Activated CD8-positive, alpha-beta memory T cell treated with anti-CD3 and anti-CD28 coated beads, Interleukin-2, amount 10 ng/mL, durations not matched to agents 7 days and 5 days (primary cell): ENCODE results near the gene ADAM11. TPM values are rescaled to one million over a fixed set of nuclear protein-coding genes. Genes with fewer than 3 reads are reported as not detected.
A peak's percentile ranks its signal among the peaks of the same experiment; 100 is the strongest.

ENCODE experiments used
- ATAC-seq: fragments of 150-1000 bp; cut with Tn5 transposase; one replicate; pipeline ENCODE4 v1.10.0; 2021; ENCODE audit warnings: moderate library complexity
- CTCF ChIA-PET: fragments of 350-600 bp; sonication (Branson Sonifier 250); formaldehyde crosslinking; loops from one replicate; lab custom pipeline; 2021; ENCODE audit warnings: antibody characterized with exemption; lab: Charles Lee
- DNase-seq: peaks from one replicate; pipeline ENCODE4 v3.0.0-alpha.2; 2020
- H3K27ac Mint-ChIP-seq: one replicate; pipeline ENCODE4 v1.8.0; 2021; ENCODE audit warnings: mild to moderate bottlenecking, mixed read lengths
- H3K27me3 Mint-ChIP-seq: one replicate; pipeline ENCODE4 v1.8.0; 2021; ENCODE audit warnings: mixed read lengths
- H3K36me3 Mint-ChIP-seq: one replicate; pipeline ENCODE4 v1.8.0; 2021; ENCODE audit warnings: mild to moderate bottlenecking, mixed read lengths
- H3K4me1 Mint-ChIP-seq: one replicate; pipeline ENCODE4 v1.8.0; 2021; ENCODE audit warnings: mixed read lengths
- H3K4me3 Mint-ChIP-seq: one replicate; pipeline ENCODE4 v1.8.0; 2021; ENCODE audit warnings: mild to moderate bottlenecking, moderate library complexity, mixed read lengths
- H3K9me3 Mint-ChIP-seq: one replicate; pipeline ENCODE4 v1.8.0; 2022; ENCODE audit warnings: low read depth, mixed read lengths
- total RNA-seq, 2 experiments: library from RNA; stranded (reverse); gene quantifications; one replicate each; pipeline ENCODE4 v1.2.3, GENCODE V29; 2021

Gene ADAM11
- total RNA-seq, 2 experiments from 2014 or later, result 0.35 to 0.50 TPM

DNA sequence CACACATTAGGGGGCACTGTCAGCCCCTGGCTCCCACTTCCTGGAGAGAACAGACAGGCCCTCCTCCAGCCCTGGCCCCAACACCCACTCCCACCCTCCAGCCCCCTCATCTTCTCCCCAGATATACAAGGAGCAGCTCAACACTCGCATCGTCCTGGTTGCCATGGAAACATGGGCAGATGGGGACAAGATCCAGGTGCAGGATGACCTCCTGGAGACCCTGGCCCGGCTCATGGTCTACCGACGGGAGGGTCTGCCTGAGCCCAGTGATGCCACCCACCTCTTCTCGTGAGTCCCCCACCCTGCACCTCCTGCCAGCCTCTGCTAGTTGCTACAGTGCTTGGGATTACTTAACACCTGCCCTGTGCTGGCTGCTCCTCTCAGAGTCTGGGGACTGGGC lies 14.4 kb downstream of the ADAM11 start:
- CTCF ChIA-PET, result interaction anchor here (0.7 to 11.3 kb wide), 3 partner anchors 10 to 90 kb away, joined by 3 to 186 read pairs (median 4); no protein-coding TSS in a partner anchor

DNA sequence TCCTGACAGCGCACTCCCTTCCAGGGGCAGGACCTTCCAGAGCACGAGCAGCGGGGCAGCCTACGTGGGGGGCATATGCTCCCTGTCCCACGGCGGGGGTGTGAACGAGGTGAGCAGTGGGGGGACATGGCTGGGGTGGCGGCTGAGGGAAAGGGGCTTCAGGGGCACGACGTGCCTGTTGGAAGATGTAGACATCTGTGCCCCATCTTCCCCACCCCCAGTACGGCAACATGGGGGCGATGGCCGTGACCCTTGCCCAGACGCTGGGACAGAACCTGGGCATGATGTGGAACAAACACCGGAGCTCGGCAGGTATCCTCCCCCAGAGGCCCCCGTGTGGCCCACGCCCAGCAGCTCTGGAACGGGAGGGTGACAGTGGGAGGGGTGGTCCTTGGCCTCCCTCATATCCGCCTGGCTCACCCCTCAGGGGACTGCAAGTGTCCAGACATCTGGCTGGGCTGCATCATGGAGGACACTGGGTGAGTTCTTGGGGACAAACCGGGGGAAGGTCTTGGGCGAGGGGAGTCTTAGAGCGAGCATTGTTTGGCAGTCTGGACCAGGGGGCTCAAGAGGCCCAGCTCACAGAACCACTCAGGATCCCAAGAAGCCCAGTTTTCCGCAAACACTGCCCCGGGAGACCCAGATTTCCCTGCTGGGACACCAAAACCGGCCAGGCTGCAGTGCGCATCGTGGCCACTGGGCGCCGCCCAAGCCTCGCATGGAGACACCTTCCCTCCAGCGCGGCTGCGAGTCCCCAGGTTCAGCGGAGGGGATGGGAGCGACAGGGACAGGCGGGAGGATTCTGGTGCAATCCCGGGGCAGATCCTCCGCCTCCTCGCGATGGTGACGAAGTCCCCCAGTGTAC lies 15.7 kb downstream of the ADAM11 start:
- ATAC-seq, result peak; percentile 32
- Mint-ChIP-seq H3K4me3 (peak overlapping the region; percentile 76), H3K36me3 (no peaks in the 10 kb centered on the region), H3K27ac (peak overlapping the region; percentile 62), H3K4me1 (peaks cover 12% of the 10 kb centered on the region), H3K9me3 (no peaks in the 10 kb centered on the region), H3K27me3 (peaks cover 7% of the 10 kb centered on the region)
- DNase-seq, result peak; percentile 91
- CTCF ChIA-PET, result interaction anchor here (0.7 to 11.3 kb wide), 18 partner anchors 9 to 381 kb away, joined by 3 to 186 read pairs (median 4); partner anchors contain the start of gene ACBD4

More for the DNA sequence above, 14.4 kb downstream of the ADAM11 start:
- peaks cover 7% of the 10 kb centered on the region for H3K27me3 Mint-ChIP-seq
- H3K4me1 Mint-ChIP-seq, result peaks cover 16% of the 10 kb centered on the region
- no peaks in the 10 kb centered on the region for H3K36me3 Mint-ChIP-seq
- DNase-seq (no peak), ATAC-seq (no peak)
- no peak overlapping the region for H3K4me3 Mint-ChIP-seq
- H3K27ac Mint-ChIP-seq, result no peak overlapping the region
- no peaks in the 10 kb centered on the region for H3K9me3 Mint-ChIP-seq

GRCh38 chr17:44775136-44775837 lies 16.5 kb downstream of the ADAM11 start:
- Mint-ChIP-seq H3K4me3 (peak overlapping the region; percentile 76), H3K4me1 (peaks cover 14% of the 10 kb centered on the region)

DNA sequence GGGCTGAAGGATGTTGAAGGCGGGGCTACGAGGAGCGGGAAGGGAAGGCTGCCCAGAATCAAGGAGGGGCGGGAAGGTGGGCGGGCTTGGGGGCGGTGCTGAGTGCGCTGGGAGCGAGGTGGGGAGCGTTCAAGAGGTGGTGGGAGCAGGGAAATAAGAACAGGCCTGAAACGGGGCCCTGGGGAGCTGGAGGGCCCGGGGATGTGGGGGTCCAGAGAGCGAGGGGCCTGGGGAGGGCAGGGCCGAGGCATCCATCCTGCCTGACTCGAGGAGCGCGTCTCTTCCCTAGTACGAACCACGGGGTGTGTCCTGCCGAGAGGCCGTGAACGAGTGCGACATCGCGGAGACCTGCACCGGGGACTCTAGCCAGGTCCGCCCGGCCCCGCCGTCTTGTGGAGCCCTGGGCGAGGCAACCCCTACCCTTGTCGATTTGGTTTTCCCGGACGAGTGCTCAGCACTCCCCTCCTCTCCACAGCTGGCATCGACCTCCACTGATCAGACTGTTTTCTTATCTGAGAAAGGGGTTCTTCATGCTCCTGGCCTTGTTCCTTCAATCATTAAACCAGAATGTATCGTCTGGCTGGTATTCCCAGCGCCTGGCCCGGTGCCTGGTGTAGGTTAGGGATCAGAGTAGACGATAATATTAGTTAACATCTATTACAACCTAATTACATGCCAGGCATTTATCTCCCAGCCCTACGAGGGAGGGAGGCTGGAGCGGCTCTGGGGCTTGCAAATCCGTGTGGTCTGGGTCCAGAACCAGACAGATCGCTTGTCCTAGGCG lies 17.2 kb downstream of the ADAM11 start:
- no peak for DNase-seq
- Mint-ChIP-seq H3K36me3 (no peaks in the 10 kb centered on the region), H3K27ac (no peak overlapping the region), H3K4me1 (peaks cover 14% of the 10 kb centered on the region), H3K9me3 (no peaks in the 10 kb centered on the region), H3K27me3 (peaks cover 11% of the 10 kb centered on the region), H3K4me3 (peak overlapping the region; percentile 76)
- peak; percentile 28 for ATAC-seq
- CTCF ChIA-PET, result interaction anchor here (0.6 to 11.3 kb wide), 30 partner anchors 10 to 373 kb away, joined by 3 to 186 read pairs (median 4); partner anchors contain the start of genes ACBD4 and DBF4B

More at GRCh38 chr17:44775136-44775837, 16.5 kb downstream of the ADAM11 start:
- Mint-ChIP-seq H3K9me3 (no peaks in the 10 kb centered on the region), H3K36me3 (no peaks in the 10 kb centered on the region), H3K27ac (peak overlapping the region; percentile 62), H3K27me3 (peaks cover 7% of the 10 kb centered on the region)
- DNase-seq, result peak; percentile 99
- CTCF ChIA-PET, result interaction anchor here (0.6 to 11.3 kb wide), 29 partner anchors 11 to 374 kb away, joined by 3 to 186 read pairs (median 3); partner anchors contain the start of genes ACBD4 and DBF4B
- ATAC-seq, result peak; percentile 97

DNA sequence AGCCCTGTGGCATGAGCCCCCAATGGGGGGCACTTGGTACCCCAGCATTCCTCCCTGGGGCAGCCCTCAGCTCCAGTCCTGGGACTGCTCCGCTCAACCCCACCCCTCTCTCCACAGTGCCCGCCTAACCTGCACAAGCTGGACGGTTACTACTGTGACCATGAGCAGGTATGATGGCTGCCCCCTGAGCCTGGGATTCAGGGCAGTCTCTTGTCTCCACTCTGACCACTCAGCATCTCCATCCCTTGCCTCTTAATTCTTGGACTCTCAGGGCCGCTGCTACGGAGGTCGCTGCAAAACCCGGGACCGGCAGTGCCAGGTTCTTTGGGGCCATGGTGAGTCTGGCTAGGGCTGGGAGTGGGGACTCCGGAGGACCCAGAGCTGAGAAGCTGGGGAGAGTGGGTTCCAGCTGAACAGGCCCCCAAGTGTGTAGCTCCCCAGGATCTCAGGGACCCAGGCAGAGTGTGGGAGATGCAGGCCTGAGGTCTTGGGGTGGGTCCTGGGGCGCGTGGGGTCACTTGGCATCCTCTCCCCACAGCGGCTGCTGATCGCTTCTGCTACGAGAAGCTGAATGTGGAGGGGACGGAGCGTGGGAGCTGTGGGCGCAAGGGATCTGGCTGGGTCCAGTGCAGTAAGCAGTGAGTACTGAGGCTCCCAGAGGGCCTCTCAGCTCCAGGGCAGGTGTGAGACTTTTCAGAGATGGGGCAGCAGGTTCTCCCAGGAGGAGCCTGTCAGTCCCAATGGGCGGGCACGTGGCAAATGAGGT lies 18.0 kb downstream of the ADAM11 start:
- Mint-ChIP-seq H3K36me3 (no peaks in the 10 kb centered on the region), H3K4me3 (no peak overlapping the region), H3K27me3 (peaks cover 11% of the 10 kb centered on the region), H3K9me3 (no peaks in the 10 kb centered on the region), H3K27ac (no peak overlapping the region), H3K4me1 (peaks cover 14% of the 10 kb centered on the region)
- ATAC-seq, result no peak
- CTCF ChIA-PET, result interaction anchor here (0.9 to 11.3 kb wide), 16 partner anchors 9 to 421 kb away, joined by 3 to 186 read pairs (median 6); partner anchors contain the start of genes ACBD4 and HIGD1B
- no peak for DNase-seq

DNA sequence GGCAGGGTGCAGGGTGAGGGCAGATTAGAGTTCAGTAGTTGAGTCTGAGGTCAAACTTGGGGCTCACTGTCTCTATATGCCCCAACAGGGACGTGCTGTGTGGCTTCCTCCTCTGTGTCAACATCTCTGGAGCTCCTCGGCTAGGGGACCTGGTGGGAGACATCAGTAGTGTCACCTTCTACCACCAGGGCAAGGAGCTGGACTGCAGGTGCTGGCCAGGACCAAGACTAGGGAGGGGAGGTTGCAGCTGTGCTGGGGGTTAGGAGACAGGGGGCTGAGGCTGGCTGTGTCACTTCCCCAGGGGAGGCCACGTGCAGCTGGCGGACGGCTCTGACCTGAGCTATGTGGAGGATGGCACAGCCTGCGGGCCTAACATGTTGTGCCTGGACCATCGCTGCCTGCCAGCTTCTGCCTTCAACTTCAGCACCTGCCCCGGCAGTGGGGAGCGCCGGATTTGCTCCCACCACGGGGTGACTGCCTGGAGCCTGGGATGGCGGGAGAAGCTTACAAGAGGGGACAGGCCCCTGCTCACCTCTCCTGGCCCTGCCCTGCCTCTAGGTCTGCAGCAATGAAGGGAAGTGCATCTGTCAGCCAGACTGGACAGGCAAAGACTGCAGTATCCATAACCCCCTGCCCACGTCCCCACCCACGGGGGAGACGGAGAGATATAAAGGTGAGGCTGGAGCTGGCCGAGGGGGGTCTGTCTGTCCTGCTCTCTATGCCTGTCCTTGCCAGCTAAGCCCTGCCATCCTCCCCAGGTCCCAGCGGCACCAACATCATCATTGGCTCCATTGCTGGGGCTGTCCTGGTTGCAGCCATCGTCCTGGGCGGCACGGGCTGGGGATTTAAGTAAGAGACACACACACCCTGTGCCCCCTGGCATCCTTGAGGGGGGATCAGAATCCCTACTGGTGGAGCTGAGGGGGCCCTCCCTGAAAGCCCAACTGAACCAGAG lies 18.9 kb downstream of the ADAM11 start:
- CTCF ChIA-PET, result interaction anchor here (0.6 to 11.3 kb wide), 28 partner anchors 8 to 420 kb away, joined by 3 to 186 read pairs (median 6); partner anchors contain the start of genes ACBD4, EFTUD2, HIGD1B and PLCD3
- no peak for ATAC-seq

GRCh38 chr17:44778656-44779210 lies 19.9 kb downstream of the ADAM11 start:
- no peak overlapping the region for H3K27ac Mint-ChIP-seq

More for the DNA sequence above, 18.9 kb downstream of the ADAM11 start:
- Mint-ChIP-seq H3K4me3 (no peak overlapping the region), H3K4me1 (peaks cover 14% of the 10 kb centered on the region), H3K27ac (no peak overlapping the region), H3K9me3 (no peaks in the 10 kb centered on the region), H3K27me3 (peaks cover 12% of the 10 kb centered on the region), H3K36me3 (no peaks in the 10 kb centered on the region)
- DNase-seq, result no peak

DNA sequence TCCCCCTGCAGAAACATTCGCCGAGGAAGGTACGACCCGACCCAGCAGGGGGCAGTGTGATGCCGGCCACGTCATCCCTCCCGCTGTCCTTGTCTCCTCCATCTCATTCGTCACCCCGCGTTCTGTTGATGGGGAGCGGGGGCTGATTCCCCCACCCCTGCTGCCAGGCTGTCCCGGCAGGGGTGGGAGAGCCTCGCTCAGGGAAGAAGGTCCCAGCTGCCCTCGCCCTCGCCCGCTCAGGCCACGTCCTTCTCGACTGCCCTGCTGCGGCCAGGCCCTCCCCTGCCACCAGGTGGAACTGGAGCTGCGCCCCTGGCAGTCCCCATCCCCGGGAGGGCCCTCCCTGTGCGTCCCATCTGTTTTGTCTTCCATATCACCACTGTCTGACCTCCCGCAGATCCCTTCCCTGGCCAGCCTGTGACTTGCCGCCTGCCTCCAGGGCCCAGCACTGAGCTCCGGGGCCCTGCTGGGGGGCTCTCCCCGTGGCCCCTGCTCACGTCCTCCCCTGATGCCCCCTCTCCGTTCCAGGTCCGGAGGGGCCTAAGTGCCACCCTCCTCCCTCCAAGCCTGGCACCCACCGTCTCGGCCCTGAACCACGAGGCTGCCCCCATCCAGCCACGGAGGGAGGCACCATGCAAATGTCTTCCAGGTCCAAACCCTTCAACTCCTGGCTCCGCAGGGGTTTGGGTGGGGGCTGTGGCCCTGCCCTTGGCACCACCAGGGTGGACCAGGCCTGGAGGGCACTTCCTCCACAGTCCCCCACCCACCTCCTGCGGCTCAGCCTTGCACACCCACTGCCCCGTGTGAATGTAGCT lies 20.6 kb downstream of the ADAM11 start:
- peak overlapping the region; percentile 64 for H3K4me3 Mint-ChIP-seq
- H3K27ac Mint-ChIP-seq, result no peak overlapping the region
- peaks cover 16% of the 10 kb centered on the region for H3K27me3 Mint-ChIP-seq
- no peaks in the 10 kb centered on the region for H3K36me3 Mint-ChIP-seq
- no peaks in the 10 kb centered on the region for H3K9me3 Mint-ChIP-seq
- peaks cover 14% of the 10 kb centered on the region for H3K4me1 Mint-ChIP-seq
- DNase-seq, result peak; percentile 88
- CTCF ChIA-PET, result interaction anchor here (0.6 to 11.3 kb wide), 32 partner anchors 9 to 1283 kb away, joined by 3 to 186 read pairs (median 5); partner anchors contain the start of genes ACBD4, CCDC43, EFTUD2 and FZD2
- ATAC-seq, result peak; percentile 26

More at GRCh38 chr17:44778656-44779210, 19.9 kb downstream of the ADAM11 start:
- CTCF ChIA-PET, result interaction anchor here (0.7 to 11.3 kb wide), 31 partner anchors 9 to 572 kb away, joined by 3 to 186 read pairs (median 5); partner anchors contain the start of genes ACBD4, EFTUD2, FZD2 and HIGD1B
- DNase-seq (no peak), ATAC-seq (no peak)
- no peaks in the 10 kb centered on the region for H3K9me3 Mint-ChIP-seq
- H3K27me3 Mint-ChIP-seq, result peaks cover 16% of the 10 kb centered on the region
- H3K36me3 Mint-ChIP-seq, result no peaks in the 10 kb centered on the region
- peaks cover 14% of the 10 kb centered on the region for H3K4me1 Mint-ChIP-seq
- peak overlapping the region; percentile 64 for H3K4me3 Mint-ChIP-seq

GRCh38 chr17:44780161-44780560 lies 21.4 kb downstream of the ADAM11 start:
- H3K4me1 Mint-ChIP-seq, result peaks cover 9% of the 10 kb centered on the region
- ATAC-seq (no peak), DNase-seq (no peak)
- no peak overlapping the region for H3K4me3 Mint-ChIP-seq
- H3K27me3 Mint-ChIP-seq, result peaks cover 16% of the 10 kb centered on the region
- no peak overlapping the region for H3K27ac Mint-ChIP-seq
- H3K9me3 Mint-ChIP-seq, result no peaks in the 10 kb centered on the region
- CTCF ChIA-PET, result interaction anchor here (0.6 to 11.3 kb wide), 19 partner anchors 8 to 1282 kb away, joined by 3 to 186 read pairs (median 10); partner anchors contain the start of genes ACBD4, CCDC43, EFTUD2 and HIGD1B
- no peaks in the 10 kb centered on the region for H3K36me3 Mint-ChIP-seq
